GM18867 (cell line): ENCODE results near the gene KCNG2.

Experiments
- ATAC-seq: cut with Tn5 transposase; IDR thresholded peaks from one replicate; pipeline ENCODE4 v1.9.1; 2021; ENCODE audit warnings: mild to moderate bottlenecking, moderate library complexity; ENCODE audit not compliant: unreplicated experiment

Gene KCNG2

GRCh38 chr18:79766308-79766707, 31.4 kb upstream of the KCNG2 start:
- no peak for ATAC-seq

- no peak for ATAC-seq
Observed at GRCh38 chr18:79768745-79769144, 29.0 kb upstream of the KCNG2 start.

GRCh38 chr18:79769698-79770500, 27.8 kb upstream of the KCNG2 start:
- ATAC-seq = no peak

GRCh38 chr18:79770501-79770815, 27.3 kb upstream of the KCNG2 start:
- no peak for ATAC-seq

GRCh38 chr18:79770826-79771225, 26.9 kb upstream of the KCNG2 start:
- ATAC-seq = no peak

- ATAC-seq = no peak
Observed at GRCh38 chr18:79771446-79772107, 26.2 kb upstream of the KCNG2 start.

GRCh38 chr18:79772108-79772864, 25.5 kb upstream of the KCNG2 start:
- no peak for ATAC-seq

GRCh38 chr18:79772865-79773696, 24.7 kb upstream of the KCNG2 start:
- no peak for ATAC-seq

GRCh38 chr18:79774111-79774510, 23.6 kb upstream of the KCNG2 start:
- ATAC-seq = no peak

GRCh38 chr18:79775441-79776221, 22.1 kb upstream of the KCNG2 start:
- no peak for ATAC-seq

GRCh38 chr18:79776674-79777073, 21.1 kb upstream of the KCNG2 start:
- no peak for ATAC-seq

GRCh38 chr18:79778291-79778791, 19.4 kb upstream of the KCNG2 start:
- ATAC-seq = no peak

GRCh38 chr18:79779021-79779699, 18.6 kb upstream of the KCNG2 start:
- ATAC-seq = no peak

GRCh38 chr18:79779700-79780190, 18.0 kb upstream of the KCNG2 start:
- ATAC-seq = no peak

- no peak for ATAC-seq
Observed at GRCh38 chr18:79780547-79780946, 17.2 kb upstream of the KCNG2 start.

- no peak for ATAC-seq
Observed at GRCh38 chr18:79781331-79781941, 16.3 kb upstream of the KCNG2 start.

GRCh38 chr18:79782566-79783308, 15.0 kb upstream of the KCNG2 start:
- no peak for ATAC-seq
